ENCODE measurements around the gene RELL2. TPM values are rescaled to one million over a fixed set of nuclear protein-coding genes. Genes with fewer than 3 reads are reported as not detected.

The RELL2 gene
- total RNA-seq, 4 donors from 2014 or later: 0.49 to 1.9 (median 1.4) TPM

- no peak for TF ChIP-seq CTCF (IDR thresholded peaks at IDR 0.05; ENCODE audit: low read depth)
Observed at GRCh38 chr5:141636106-141636412, 738 bp upstream of the RELL2 start.

GRCh38 chr5:141637123-141637766 is 448 bp downstream of the RELL2 start:
- no peak for TF ChIP-seq CTCF (IDR thresholded peaks at IDR 0.05; ENCODE audit: low read depth)

- no peak for TF ChIP-seq CTCF (IDR thresholded peaks at IDR 0.05; ENCODE audit: low read depth)
Observed at GRCh38 chr5:141637767-141638419, 1.1 kb downstream of the RELL2 start.

- no peak for TF ChIP-seq CTCF (IDR thresholded peaks at IDR 0.05; ENCODE audit: low read depth)
Observed at GRCh38 chr5:141638771-141639170, 2.0 kb downstream of the RELL2 start.

GRCh38 chr5:141639357-141640050 is 2.7 kb downstream of the RELL2 start:
- no peak for TF ChIP-seq CTCF (IDR thresholded peaks at IDR 0.05; ENCODE audit: low read depth)

GRCh38 chr5:141640051-141640415 is 3.2 kb downstream of the RELL2 start:
- TF ChIP-seq CTCF (IDR thresholded peaks at IDR 0.05; ENCODE audit: low read depth): no peak

GRCh38 chr5:141640698-141641097 is 3.9 kb downstream of the RELL2 start:
- TF ChIP-seq CTCF (IDR thresholded peaks at IDR 0.05; ENCODE audit: low read depth): no peak
